A549 treated with GW870086 at 1 μM for 4 hours (cell line): ENCODE data around the gene MIEN1. TPM values are rescaled to one million over a fixed set of nuclear protein-coding genes. Genes with fewer than 3 reads are reported as not detected.

Experiments
- total RNA-seq: library from RNA; stranded (reverse); fragments of 200-300 nt; extraction: Qiagen RNA extraction; gene quantifications from 5 replicates; pipeline ENCODE4 v1.2.3, GENCODE V29; 2022; ENCODE audit warnings: low read depth

The MIEN1 gene
- total RNA-seq, result 85.3 to 102 TPM (median 94.6 TPM) in 5 replicates

GRCh38 chr17:39730095-39730921, at the start of gene MIEN1:
Gene MIEN1 (minus strand): TSS chr17:39730532. CDS start chr17:39730495, 37 bp downstream.

GRCh38 chr17:39737760-39738567, 7.6 kb upstream of the MIEN1 start, which contains the start of gene GRB7:
Gene GRB7 (plus strand): TSS chr17:39737938. CDS start chr17:39742302, 4,364 bp downstream.

GRCh38 chr17:39699818-39700147, 30.5 kb downstream of the MIEN1 start, which contains the start of gene ERBB2:
Gene ERBB2 (plus strand): TSS chr17:39700064. CDS start chr17:39700239, 175 bp downstream.

GRCh38 chr17:39687546-39688474, 42.5 kb downstream of the MIEN1 start, which contains the start of gene PGAP3:
Gene PGAP3 (minus strand): TSS chr17:39688057. CDS start chr17:39688014, 43 bp downstream.

Other genes with a start within 250 kb of the MIEN1 start
- gene NEUROD2, start 122.6 kb downstream of the MIEN1 start, total RNA-seq, result not detected in 5 replicates
- gene PPP1R1B, start 103.6 kb downstream of the MIEN1 start, total RNA-seq, result 0.14 TPM in 1 of 5 replicates, not detected in the others
- 52.3 to 59.0 TPM (median 54.0 TPM) in 5 replicates for gene STARD3, start 93.4 kb downstream of the MIEN1 start, total RNA-seq
- 0.72 to 1.5 TPM (median 1.1 TPM) in 5 replicates for gene TCAP, start 65.2 kb downstream of the MIEN1 start, total RNA-seq
- 0.20 to 0.23 TPM in 2 of 5 replicates, not detected in the others for gene PNMT, start 62.1 kb downstream of the MIEN1 start, total RNA-seq
- 6.6 to 8.9 TPM (median 8.5 TPM) in 5 replicates for gene PGAP3, start 42.5 kb downstream of the MIEN1 start, total RNA-seq
- gene ERBB2, start 30.5 kb downstream of the MIEN1 start, total RNA-seq, result 25.6 to 35.1 TPM (median 32.4 TPM) in 5 replicates
- gene GRB7, start 7.4 kb upstream of the MIEN1 start, total RNA-seq, result 2.8 to 5.0 TPM (median 4.2 TPM) in 5 replicates
- not detected in 5 replicates for gene IKZF3, start 133.8 kb upstream of the MIEN1 start, total RNA-seq
- not detected in 5 replicates for gene ZPBP2, start 137.7 kb upstream of the MIEN1 start, total RNA-seq
- 1.6 to 3.1 TPM (median 2.4 TPM) in 5 replicates for gene GSDMB, start 188.1 kb upstream of the MIEN1 start, total RNA-seq
- 36.6 to 48.2 TPM (median 41.9 TPM) in 5 replicates for gene ORMDL3, start 197.1 kb upstream of the MIEN1 start, total RNA-seq
- not detected in 5 replicates for gene LRRC3C, start 197.2 kb upstream of the MIEN1 start, total RNA-seq
- not detected in 5 replicates for gene GSDMA, start 232.5 kb upstream of the MIEN1 start, total RNA-seq